Smooth muscle cell (in vitro differentiated cells): ENCODE measurements around the gene PYGB. TPM values are rescaled to one million over a fixed set of nuclear protein-coding genes. Genes with fewer than 3 reads are reported as not detected.

Experiments
- DNase-seq: peaks from one replicate; lab custom pipeline; 2025; ENCODE audit not compliant: unreplicated experiment; lab: John Stamatoyannopoulos, UW
- H2AFZ ChIP-seq: fragments of 200-600 bp; sonication (generic); 2 replicates; pipeline ENCODE4 v1.6.0; 2016; ENCODE audit warnings: antibody characterized with exemption, low read depth, mild to moderate bottlenecking
- H3F3A ChIP-seq: fragments of 200-600 bp; sonication (generic); 2 replicates; pipeline ENCODE4 v1.6.0; 2017; ENCODE audit warnings: antibody characterized with exemption, low read depth
- H3K27ac ChIP-seq: fragments of 200-600 bp; sonication (generic); 2 replicates; pipeline ENCODE4 v1.5.1; 2016; ENCODE audit warnings: low read depth, mild to moderate bottlenecking
- H3K27me3 ChIP-seq: fragments of 200-600 bp; sonication (generic); 2 replicates; pipeline ENCODE4 v1.6.1; 2016; ENCODE audit warnings: low read depth, mild to moderate bottlenecking
- H3K36me3 ChIP-seq: fragments of 200-600 bp; sonication (generic); 2 replicates; pipeline ENCODE4 v1.5.1; 2016; ENCODE audit warnings: low read depth
- H3K4me1 ChIP-seq: fragments of 200-600 bp; sonication (generic); 2 replicates; pipeline ENCODE4 v1.5.1; 2016; ENCODE audit warnings: low read depth
- H3K4me2 ChIP-seq: fragments of 200-600 bp; sonication (generic); 2 replicates; pipeline ENCODE4 v1.6.0; 2016; ENCODE audit warnings: mild to moderate bottlenecking
- H3K4me3 ChIP-seq: fragments of 200-600 bp; sonication (generic); 2 replicates; pipeline ENCODE4 v1.5.1; 2016; ENCODE audit warnings: mild to moderate bottlenecking
- H3K79me2 ChIP-seq: fragments of 200-600 bp; sonication (generic); 2 replicates; pipeline ENCODE4 v1.6.0; 2016; ENCODE audit warnings: low read depth, mild to moderate bottlenecking
- H3K9ac ChIP-seq: fragments of 200-600 bp; sonication (generic); 2 replicates; pipeline ENCODE4 v1.6.0; 2016; ENCODE audit warnings: low read depth
- H3K9me3 ChIP-seq: fragments of 200-600 bp; sonication (generic); replicated peaks from 2 replicates; pipeline ENCODE4 v1.5.1; 2016; ENCODE audit warnings: low read depth
- H4K20me1 ChIP-seq: fragments of 200-600 bp; sonication (generic); 2 replicates; pipeline ENCODE4 v1.6.0; 2016; ENCODE audit warnings: low read depth
- CTCF ChIP-seq: fragments of 200-600 bp; sonication (generic); IDR thresholded peaks from 2 replicates; pipeline ENCODE4 v1.5.1; 2017; ENCODE audit warnings: borderline replicate concordance, mild to moderate bottlenecking, antibody characterized with exemption; ENCODE audit not compliant: insufficient read depth, poor library complexity, severe bottlenecking
- WGBS: methylation state at CpG from one replicate; pipeline ENCODE4 v1.1.7; 2016; ENCODE audit warnings: low lambda C conversion rate; 5-methylcytosine and 5-hydroxymethylcytosine counted together
- polyA plus RNA-seq: library from polyadenylated mRNA; unstranded; fragments of >200 nt; fragmentation: Nextera tagmentation; extraction: Ambion mirVana; gene quantifications from 2 replicates; pipeline ENCODE4 v1.2.1, GENCODE V29; 2016
- total RNA-seq: library from RNA; depleted of rRNA; stranded (reverse); fragments of >200 nt; gene quantifications from 2 replicates; pipeline ENCODE4 v1.2.3, GENCODE V29; 2014

Gene PYGB
- total and polyA plus RNA-seq, 2 experiments from 2014 or later = 31.8 to 39.4 TPM

DNA sequence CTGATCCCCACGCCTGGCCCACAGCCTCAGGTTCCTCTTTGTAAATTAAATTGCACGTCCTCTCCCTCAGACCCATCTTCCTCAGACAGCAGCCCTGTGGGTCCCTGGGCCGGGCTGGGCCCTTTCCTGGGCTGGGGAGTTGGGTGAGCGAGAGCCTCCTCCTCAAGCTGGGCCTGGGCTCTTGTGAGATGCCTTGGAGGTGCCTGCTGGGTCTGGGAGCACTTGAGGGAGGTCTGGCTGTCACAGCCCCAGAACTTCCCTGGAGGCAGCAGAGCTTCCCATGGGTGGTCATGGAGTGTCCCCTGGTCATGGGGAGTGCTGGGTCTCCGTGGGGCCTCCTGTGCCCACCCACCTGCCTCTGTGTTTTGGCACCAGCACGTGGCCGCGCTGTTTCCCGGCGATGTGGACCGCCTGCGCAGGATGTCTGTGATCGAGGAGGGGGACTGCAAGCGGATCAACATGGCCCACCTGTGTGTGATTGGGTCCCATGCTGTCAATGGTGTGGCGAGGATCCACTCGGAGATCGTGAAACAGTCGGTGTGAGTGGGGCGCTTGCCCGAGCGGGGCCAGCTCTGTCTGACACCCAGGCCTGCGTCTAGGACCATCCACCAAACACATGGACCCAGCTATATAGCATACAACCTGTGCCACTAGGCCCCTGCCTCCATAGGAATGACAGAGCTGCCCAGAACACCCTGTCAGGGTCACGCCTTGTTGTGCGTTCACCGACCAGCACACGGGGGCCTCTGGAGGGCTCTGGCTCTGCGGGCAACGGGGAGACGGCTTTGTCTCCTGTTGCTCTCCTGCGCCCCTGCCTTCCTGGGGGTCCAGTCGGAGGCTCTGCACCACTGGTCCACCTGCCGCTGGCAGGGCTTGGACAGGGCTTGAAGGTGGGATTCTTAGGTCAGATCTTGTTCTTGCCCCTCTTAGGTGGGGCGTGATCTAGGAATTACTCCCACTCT is 33.0 kb downstream of the PYGB start:
- H4K20me1 ChIP-seq = no peaks in the 10 kb centered on the region
- no peaks in the 10 kb centered on the region for H3K79me2 ChIP-seq
- no peak overlapping the region for H3K27ac ChIP-seq
- no peak overlapping the region for H3K9ac ChIP-seq
- H3K36me3 ChIP-seq = no peaks in the 10 kb centered on the region
- H3K27me3 ChIP-seq = no peaks in the 10 kb centered on the region
- no peak for TF ChIP-seq CTCF
- no peaks in the 10 kb centered on the region for H3K9me3 ChIP-seq
- no peak overlapping the region for H3K4me3 ChIP-seq
- no peaks in the 10 kb centered on the region for H3F3A ChIP-seq
- no peak for DNase-seq
- no peaks in the 10 kb centered on the region for H3K4me1 ChIP-seq
- H2AFZ ChIP-seq = no peak overlapping the region
- H3K4me2 ChIP-seq = no peak overlapping the region
- WGBS = 98% methylated on average over 33 of the region's 33 CpGs

GRCh38 chr20:25281541-25281991 is 33.7 kb downstream of the PYGB start:
- Histone ChIP-seq H3K9me3 (no peaks in the 10 kb centered on the region), H3K79me2 (no peaks in the 10 kb centered on the region), H3K27ac (no peak overlapping the region), H3K4me1 (no peaks in the 10 kb centered on the region), H3K9ac (no peak overlapping the region), H2AFZ (no peak overlapping the region), H3K4me2 (no peak overlapping the region), H3F3A (no peaks in the 10 kb centered on the region), H3K27me3 (no peaks in the 10 kb centered on the region), H3K36me3 (no peaks in the 10 kb centered on the region), H3K4me3 (no peak overlapping the region), H4K20me1 (no peaks in the 10 kb centered on the region)
- 91% methylated on average over 20 of the region's 21 CpGs for WGBS
- no peak for DNase-seq
- TF ChIP-seq CTCF = no peak

- no peaks in the 10 kb centered on the region for H4K20me1 ChIP-seq
- no peak overlapping the region for H3K4me2 ChIP-seq
- H3K36me3 ChIP-seq = no peaks in the 10 kb centered on the region
- no peaks in the 10 kb centered on the region for H3F3A ChIP-seq
- H2AFZ ChIP-seq = no peak overlapping the region
- H3K4me3 ChIP-seq = no peak overlapping the region
- no peak for TF ChIP-seq CTCF
- H3K9me3 ChIP-seq = no peaks in the 10 kb centered on the region
- H3K27ac ChIP-seq = no peak overlapping the region
- H3K79me2 ChIP-seq = no peaks in the 10 kb centered on the region
- H3K27me3 ChIP-seq = no peaks in the 10 kb centered on the region
- DNase-seq = no peak
- no peaks in the 10 kb centered on the region for H3K4me1 ChIP-seq
- no peak overlapping the region for H3K9ac ChIP-seq
- 96% methylated on average over 22 of the region's 22 CpGs for WGBS
Observed at GRCh38 chr20:25282034-25282781, 34.3 kb downstream of the PYGB start.
